Upper lobe of left lung (tissue), 4 donors: ENCODE data around the gene ATP11A.

Source experiments
- EP300 ChIP-seq, 4 donors: sonication (generic); formaldehyde crosslinking; IDR thresholded peaks; one replicate each; pipeline ENCODE4 v1.5.1; 2017; ENCODE audit warnings: antibody characterized with exemption in 4 of 4, control low read depth in 2 of 4
- POLR2A ChIP-seq, 4 donors: fragments of 450-650 bp; IDR thresholded peaks; one replicate each; pipeline ENCODE4 v1.5.1; 2016 to 2017; ENCODE audit warnings: antibody characterized with exemption in 4 of 4, mild to moderate bottlenecking in 2 of 4
- POLR2AphosphoS5 ChIP-seq, 2 donors: sonication (generic); formaldehyde crosslinking; IDR thresholded peaks; one replicate each; pipeline ENCODE4 v1.5.1; 2017; ENCODE audit warnings: antibody characterized with exemption in 2 of 2
- TF ChIP-seq, protein P1 (sequence below), 6 experiments: fragments of 450-650 bp in 4 of 6; fragments of 200-600 bp in 2 of 6; sonication (generic) in 2 of 6; IDR thresholded peaks; one replicate each; pipeline ENCODE4 v1.5.1; 2016 to 2019; ENCODE audit warnings: antibody characterized with exemption in 6 of 6

DNA sequence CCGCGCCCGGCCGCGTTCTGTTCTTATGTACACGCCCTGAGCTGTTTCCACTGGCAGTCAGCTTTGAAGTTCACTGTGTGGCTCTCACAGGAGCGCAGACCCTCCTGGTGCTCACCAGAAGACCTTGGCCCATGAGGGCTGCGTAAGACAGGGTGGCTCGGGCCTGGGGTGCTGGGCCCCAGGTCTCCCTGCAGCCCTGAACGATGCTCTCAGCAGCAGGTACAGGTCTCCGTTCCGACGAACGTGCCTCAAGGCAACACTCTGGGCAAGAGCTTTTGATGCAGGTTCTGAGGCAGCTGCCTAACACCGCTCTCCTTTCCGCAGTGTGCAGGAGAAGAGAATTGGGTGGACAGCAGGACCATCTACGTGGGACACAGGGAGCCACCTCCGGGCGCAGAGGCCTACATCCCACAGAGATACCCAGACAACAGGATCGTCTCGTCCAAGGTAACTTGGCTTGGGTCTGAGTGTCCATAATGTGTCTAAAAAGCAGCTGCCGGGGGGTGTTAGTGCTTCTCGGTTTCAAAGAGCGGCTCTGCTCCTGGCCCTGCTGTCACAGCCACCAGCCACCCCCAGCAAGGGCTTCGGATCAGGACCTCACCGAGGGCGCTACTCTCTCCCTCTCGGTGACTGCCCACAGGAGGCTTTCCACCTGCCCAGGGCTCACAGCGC lies 95.1 kb downstream of the ATP11A start:
- TF ChIP-seq, protein P1, sequence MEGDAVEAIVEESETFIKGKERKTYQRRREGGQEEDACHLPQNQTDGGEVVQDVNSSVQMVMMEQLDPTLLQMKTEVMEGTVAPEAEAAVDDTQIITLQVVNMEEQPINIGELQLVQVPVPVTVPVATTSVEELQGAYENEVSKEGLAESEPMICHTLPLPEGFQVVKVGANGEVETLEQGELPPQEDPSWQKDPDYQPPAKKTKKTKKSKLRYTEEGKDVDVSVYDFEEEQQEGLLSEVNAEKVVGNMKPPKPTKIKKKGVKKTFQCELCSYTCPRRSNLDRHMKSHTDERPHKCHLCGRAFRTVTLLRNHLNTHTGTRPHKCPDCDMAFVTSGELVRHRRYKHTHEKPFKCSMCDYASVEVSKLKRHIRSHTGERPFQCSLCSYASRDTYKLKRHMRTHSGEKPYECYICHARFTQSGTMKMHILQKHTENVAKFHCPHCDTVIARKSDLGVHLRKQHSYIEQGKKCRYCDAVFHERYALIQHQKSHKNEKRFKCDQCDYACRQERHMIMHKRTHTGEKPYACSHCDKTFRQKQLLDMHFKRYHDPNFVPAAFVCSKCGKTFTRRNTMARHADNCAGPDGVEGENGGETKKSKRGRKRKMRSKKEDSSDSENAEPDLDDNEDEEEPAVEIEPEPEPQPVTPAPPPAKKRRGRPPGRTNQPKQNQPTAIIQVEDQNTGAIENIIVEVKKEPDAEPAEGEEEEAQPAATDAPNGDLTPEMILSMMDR (IDR thresholded peaks at IDR 0.05) = no peak
- TF ChIP-seq POLR2A (IDR thresholded peaks at IDR 0.05) = no peak
- TF ChIP-seq POLR2AphosphoS5 (IDR thresholded peaks at IDR 0.05) = no peak
- TF ChIP-seq EP300 (IDR thresholded peaks at IDR 0.05) = no peak
